ENCODE results near the gene EGFLAM.

EGFLAM gene

DNA sequence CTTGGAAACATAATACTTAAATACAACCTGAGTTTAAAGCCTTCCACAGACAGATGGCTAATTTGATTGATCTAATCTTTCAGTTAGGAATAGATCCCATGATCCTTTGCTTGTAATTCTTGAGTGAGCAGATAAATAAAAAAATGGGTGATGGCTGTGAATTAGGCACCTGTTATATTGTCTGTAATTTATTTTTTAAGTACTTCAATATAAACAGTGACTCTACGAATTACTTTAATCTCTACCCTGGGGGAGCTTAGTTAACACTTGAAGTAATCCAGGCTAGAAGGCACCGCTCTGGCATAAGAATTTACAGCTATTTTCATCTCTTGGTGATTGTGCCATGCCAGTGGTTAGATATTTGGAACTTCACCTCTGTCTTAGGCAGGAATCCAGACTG is 9.0 kb downstream of the EGFLAM start:
- DNase-seq: no peak

DNA sequence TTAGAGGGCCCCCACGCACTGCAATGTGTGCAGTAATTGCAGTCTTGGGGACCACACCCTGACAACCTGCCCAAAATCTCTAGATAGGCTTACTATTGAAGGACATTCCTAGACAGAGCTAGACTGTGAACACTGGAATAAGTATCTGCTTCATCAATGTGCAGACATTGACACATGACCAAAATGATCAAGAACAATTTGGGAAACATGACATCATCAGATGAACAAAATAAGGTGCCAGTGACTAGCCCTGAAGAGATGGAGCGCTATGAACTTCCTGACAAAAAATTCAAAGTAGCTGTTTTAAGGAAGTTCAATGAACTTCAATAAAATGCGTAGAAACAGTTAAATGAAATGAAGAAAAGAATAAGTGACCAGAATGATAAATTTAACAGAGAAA is 15.3 kb downstream of the EGFLAM start:
- no peak for DNase-seq

DNA sequence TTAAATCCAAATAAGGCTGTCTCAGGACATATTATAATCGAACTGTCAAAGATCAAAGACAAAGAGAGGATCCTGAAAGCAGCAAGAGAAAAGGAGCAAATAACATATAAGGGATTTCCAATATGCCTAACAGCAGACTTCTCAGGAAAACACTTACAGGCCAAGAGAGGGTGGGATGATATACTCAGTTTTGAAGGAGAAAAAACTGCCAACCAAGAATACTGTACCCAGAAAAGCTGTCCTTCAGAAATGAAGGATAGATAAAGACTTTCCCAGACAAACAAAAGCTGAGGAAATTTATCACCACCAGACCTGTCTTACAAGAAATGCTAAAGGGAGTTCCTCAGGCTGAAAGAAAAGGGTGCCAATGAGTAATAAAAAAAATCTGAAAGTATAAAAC is 16.0 kb downstream of the EGFLAM start:
- DNase-seq: no peak

DNA sequence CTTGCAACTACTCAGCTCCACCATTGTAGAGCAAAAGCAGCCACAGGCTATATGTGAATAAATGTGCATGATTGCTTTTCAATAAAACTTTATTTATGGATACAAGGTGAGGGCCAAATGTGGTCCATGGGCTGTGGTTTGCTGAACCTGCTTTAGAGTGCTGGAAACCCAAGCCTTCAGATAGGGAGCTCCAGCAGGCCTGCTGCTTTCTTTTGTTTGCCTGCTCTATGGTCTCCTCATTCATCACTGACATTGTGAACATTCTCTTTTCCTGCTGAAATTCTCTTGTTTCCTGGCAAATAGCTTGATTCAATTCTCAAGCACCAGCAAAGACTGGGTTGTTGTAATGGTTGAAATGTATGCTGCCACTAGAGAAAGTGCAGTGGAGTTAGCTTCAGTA is 26.0 kb downstream of the EGFLAM start:
- DNase-seq: no peak

DNA sequence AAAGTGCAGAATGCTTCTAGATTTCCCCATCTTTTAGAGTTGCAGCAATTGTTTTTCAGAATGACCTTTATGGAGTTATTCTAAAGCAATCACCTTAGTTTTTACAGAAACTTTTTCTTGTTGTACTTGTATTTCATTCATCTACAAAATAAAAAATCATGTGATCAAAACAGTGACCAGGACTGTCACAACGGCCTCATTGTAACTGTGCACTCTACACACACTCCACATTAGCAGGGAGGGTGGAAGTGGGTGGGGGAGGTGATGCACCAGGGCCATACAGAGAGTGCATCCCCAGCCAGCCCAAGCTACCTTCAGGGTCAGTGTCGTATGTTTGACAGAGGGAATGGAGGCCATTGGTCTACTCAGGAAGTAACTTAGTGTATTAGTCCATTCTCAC is 26.9 kb downstream of the EGFLAM start:
- DNase-seq: no peak

DNA sequence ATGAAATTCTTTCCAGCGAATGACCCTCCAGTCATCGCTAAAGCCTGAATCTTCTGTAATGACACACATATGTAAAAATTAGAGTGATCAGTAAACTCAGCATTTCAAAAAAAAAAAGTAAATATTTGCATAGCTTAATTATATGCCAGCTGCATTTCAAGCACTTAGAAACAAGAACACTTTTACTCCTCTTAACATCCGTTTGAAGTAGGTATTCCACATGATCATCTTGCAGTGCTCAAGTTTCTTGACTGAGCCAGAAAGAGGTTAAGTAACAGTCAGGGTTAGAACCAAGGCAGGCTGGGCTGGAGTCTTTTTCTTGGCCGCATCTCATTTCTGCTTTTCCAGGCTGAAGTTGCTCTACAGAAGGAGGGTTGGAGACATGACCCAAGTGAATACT is 27.6 kb downstream of the EGFLAM start:
- DNase-seq: no peak

DNA sequence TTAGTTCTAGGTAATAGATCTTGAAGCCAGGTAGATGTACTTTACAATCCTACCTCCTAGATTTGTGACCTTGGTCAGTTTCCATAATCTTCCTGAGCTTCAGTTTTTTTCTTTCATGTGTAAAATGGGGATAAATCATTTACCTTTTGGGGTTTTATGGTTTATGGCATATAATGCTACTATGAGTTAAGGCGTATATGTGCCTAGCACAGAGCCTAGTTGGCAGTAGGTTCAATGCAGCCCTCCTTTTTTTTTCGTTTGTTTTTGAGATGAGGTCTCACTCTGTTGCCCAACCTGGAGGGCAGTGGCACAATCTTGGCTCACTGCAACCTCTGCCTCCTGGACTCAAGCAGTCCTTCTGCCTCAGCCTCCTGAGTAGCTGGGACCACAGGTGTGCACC is 28.8 kb downstream of the EGFLAM start:
- no peak for DNase-seq

DNA sequence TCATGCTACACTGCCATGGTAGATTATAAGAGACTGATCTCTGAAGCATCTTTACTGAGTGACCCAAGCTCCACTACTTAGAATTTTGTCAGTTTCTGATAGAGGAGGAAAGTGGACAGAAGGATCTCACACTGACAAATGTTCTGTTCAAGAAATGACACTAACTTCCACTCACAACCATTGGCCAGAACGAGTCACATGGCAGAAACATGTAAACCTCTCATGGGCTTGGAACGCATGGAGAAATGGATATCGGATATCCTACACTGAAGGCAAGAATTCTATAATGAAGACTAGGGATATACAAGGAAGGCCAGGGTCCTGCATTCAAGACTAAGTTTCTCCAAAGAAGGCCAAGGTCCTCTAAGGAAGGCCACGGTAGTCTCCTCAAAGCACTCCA is 31.1 kb downstream of the EGFLAM start:
- no peak for DNase-seq

DNA sequence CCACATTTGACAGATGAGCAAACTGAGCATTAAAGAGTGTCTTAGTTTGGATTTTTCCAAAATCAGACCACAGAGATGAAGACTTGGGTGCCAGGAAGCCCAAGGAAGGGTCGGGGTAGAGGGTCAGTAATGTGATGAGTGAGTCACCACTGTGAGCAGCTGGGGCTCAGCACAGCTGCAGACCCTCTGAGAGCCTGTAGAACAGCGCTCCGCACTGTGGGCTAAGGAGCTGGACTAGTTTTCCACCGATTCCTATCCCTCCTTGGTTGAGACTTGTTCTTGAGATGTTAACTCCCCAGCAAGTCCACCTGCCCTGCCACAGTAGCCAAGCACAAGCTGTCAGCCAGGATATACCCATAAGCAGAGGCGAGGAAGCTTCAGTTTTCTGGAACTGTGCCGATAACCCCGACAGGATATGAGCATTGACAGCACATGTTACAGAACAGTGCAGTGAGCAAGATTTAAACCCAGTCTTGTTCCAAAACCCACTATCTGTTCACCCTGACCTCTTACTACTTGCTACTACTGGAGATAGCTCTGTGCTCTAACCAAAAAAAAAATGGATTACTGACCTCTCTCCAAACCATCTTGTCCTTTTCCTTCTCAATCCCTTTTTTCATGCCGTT is 31.8 kb downstream of the EGFLAM start:
- no peak for DNase-seq

DNA sequence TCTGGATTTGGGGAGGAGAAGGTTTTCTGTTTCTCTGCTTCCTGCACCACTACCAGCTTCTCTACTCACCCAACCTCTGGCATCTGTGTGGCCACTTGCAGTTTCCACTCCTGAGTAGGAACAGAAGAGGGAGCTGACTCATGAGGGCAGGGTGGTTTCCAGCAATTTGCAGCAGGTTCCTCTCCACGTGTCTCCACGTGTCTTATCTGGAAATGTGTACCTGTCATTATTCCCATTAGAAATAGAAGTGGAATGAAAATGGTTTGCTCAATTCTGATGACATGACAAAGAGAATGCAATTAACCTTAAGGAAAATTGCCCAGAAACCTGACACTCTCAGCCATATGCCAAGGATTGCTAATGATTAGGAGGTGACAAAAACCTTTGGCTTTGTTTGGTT is 33.0 kb downstream of the EGFLAM start:
- no peak for DNase-seq

DNA sequence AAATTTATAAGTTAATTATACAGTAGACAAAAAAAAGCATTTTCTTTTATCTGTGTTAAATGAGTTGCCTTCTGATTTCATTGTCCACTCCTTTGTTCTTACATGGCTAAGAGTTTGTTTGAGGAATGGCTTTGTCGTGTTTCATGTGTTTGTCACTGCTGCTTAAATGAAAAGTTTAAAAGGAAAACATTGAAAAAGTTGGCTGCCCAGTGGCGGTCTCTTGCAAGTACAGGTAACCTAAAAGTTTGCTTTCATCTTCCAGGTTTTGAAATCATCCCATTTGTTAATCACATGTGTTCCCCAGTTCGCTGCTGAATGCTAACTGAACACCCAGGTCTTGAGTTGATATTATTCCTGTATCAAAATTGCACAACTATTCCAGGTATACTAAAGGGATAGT is 33.9 kb downstream of the EGFLAM start:
- no peak for DNase-seq

DNA sequence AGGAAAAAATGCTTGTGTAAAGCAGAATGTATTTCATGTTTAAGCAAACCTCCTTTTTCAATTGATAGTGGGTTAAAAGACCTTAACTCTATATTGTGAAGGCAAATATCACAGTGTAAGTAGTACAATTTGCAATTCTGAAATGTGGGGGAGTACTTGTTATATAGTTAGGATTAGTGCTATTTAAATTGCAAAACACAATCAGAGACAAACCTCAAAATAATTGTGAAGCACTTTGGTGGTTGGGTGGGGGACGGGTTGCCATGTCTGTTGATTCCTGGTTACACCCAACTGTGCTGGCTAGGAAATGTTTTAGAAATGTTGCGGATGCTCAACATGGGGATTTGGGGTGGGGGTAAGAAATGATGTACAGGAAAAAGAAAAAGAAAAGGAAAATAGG is 37.4 kb downstream of the EGFLAM start:
- DNase-seq: no peak

DNA sequence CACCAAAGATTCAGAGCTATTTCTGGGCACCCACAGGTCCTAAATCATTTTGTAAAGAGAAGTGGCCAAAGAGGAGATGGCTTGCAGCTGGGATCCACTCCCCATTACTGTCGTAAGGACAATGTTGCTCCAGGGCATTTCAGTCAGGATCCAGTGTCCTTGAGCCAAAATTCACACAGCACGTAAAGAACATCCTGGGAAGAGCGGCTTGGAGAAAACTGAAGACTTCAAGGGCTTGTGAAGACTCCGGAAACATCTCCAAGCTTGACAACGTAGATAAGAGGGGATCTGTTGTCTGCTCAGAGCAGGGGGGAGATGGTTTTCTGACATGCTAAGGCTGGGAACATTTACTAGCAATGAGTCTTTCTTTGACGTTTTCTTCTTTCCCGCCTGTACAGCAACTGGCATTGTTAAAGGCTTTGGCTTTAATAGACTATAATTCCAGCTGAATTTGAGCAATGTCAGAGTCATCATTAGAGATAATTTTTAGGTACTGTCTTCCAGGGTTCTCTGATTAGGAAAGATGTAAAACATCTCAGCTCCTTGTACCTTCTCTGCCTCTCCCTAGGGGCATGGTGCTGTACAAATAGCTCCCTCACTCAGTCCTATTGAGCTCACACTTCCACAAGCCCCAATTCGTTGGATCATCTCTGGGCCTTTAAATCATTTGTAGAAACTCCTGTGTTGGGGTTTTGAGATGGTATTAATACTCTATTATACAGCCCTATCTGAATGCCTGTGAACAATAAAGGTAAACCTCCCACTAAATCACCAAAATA is 39.7 kb downstream of the EGFLAM start:
- no peak for DNase-seq

DNA sequence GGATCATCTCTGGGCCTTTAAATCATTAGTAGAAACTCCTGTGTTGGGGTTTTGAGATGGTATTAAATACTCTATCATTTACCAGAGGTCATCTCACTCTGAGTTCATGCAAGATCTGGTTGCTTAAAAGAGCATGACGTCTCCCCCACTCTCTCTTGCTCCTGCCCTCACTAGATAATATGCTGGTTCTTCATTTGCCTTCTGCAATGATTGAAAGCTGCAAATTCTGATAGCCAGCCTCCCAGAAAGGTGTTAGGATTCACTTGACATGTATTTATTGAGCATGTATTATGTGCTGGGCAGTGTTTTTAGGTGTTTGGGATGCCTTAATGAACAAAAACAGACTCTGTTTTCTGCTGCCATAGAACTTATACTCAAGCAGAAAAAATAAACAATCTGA is 41.2 kb downstream of the EGFLAM start:
- DNase-seq: no peak

DNA sequence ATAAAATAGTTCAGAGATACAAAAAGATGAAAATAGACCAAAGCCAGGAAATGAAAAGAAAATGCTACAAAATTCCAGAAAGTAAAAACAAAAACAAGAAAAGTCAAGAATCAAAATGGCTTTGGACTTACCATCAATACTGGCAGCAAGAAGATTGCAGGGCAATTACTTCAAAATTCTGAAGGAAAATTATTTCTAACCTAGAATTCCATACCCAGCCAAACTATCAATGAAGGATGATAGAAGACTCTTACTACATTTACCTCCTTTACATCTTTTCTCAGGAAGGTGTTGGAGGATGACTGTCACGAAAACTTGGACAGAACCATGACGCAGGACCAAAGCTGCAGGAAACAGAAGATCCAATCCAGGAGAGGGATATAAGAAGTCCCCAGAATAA is 46.8 kb downstream of the EGFLAM start:
- DNase-seq: no peak

DNA sequence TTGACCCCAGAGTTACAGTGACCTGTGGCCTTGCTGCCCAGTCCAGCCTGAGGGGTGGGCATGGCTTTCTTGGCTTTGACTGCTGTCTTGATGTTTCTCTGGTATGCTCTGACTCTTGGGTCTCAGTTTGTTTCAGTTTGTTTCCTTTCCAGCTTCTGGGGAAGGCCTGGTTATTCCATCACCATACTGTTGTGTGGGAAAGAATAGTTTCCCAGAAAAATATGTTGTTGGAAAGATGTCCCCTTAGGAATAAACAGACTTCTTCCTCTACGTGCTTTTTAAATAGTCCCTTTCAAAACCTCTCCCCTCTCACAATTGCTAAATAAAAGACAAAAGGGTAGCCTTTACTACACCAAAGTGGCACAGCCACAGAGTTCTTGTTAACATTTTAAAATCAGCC is 49.5 kb downstream of the EGFLAM start:
- no peak for DNase-seq

DNA sequence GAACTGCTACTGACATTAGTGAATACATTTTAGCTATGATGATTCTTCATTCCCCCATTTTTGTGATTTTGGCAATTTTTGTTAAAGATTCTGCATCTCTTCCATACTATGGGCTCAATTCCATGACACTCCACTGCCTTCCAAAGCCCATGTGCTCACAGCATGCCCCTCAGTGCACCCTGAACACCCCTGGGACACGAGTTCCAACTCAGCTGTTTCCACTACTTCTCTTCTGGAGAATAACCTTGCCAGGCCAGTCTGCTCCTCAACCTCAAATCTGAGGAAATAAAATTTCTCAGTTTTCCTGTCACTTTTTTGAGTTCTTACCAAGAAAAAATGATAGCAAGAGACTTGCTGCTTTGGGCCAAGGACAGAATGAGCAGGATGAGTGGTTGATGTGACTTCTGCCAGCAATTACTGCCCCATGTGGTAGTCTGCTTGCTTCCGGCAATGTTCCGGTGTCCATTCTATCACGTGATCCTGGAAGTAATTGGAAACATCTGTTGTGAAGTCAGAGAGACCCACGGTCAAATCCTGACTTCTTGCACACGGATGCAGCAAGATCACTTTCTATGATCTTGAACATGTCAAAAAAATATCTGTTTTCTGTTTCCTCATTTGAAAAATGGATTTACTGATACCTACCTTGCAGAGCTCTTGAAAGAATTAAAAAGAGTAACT is 58.3 kb downstream of the EGFLAM start:
- no peak for DNase-seq

DNA sequence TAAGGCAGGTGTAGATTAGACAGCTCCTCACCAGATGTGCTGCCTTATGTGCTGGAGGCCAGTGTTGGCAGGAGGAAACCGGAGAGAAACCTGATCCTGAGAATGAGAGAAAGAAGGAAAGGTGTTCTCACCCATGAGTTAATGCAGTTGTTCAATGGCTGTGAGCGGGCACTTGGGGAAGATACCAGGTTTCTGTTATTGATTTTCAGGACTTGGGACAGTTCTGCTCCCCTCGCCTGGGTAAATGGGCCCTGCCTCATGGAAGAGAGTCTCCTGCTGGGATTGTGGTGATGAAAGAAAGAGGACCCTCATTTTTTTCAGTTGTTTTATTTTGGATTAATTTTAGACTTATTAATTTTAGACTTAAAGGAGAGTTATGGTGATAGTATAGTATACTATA is 59.5 kb downstream of the EGFLAM start:
- DNase-seq: no peak

DNA sequence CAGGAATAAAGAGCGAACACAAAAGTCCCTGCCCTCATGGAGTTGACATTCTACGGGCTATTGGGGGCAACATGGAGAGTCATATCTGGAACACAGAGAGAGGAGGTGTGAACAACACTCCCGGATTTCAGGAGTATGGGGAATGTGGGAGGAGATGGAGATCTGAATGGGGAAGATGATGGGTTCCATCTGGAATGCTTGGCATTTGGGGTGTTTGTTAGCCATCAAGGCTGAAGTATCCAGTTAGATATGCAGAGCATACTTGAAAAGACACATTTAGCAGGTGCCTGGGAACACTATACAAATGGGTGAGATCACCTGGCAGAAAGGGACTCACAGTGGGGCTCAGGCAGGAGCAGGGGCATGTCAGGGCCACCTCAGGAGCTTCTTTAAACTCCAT is 61.1 kb downstream of the EGFLAM start:
- DNase-seq: no peak

DNA sequence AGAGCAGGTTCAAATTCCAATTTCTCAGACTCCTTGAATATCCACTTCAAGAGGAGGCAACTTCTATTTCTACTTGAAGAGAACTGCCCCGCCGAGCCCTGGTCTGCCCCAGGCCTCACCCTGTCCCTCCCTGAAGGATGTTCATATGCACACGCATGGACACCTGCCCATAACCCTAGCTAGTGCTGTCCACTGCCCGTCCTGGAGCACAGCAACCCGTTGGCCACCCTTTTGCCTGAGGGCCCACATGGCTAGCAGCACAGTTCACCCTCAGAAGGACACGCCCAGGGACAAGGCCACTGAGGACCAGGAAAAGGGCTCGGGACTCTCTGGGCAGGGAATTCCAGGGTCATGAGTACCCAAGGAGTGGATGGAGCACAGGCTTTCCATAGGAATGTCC is 63.6 kb downstream of the EGFLAM start:
- DNase-seq: no peak

DNA sequence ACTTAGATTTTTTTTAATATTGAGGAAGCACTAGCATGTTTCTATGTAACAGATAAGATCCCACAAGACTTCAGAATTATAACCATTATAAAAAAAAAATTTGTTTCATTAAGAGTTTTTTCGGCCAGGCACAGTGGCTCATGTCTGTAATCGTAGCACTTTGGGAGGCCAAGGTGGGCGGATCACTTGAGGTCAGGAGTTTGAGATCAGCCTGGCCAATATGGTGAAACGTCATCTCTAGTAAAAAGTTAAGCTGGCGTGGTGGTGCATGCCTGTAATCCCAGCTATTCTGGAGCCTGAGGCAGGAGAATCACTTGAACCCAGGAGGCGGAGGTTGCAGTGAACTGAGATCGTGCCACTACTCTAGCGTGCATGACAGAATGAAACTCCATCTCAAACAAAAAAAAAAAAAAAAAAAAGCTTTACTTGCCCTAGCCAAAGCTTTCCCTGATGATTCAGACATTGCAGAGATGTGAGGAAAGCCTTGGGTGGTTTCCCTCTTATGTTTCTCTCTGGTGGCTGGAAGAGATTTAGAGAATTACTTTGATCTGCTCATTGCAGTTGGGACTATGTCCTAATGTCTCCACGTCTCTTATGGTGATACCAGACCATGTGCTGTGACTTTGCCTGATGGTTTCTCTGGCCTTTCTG is 65.4 kb downstream of the EGFLAM start:
- DNase-seq: no peak

DNA sequence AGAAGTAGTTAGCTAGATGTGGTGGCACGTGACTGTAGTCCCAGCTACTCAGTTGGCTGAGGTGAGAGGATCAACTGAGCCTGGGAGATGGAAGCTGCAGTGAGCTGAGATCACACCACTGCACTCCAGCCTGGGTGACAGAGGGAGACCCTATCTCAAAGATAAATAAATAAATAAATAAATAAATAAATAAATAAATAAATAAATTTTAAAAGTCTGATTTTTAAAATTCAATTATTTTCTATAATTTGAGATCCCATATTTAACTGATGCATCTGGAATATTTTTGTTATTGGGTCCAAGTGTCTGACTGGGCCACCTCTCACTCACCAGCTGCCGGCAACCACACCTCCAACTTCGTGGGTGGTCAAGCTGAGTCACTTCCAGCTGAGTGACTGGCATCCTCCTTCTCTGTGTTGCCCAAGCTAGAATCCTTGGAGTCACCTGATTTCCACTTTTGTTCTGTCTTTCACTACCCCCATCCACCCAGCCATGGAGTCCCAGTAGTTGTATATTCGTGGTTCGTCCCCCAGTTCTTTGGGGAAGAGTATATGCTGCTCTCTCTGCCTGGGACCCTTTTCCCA is 70.9 kb downstream of the EGFLAM start:
- DNase-seq: no peak

DNA sequence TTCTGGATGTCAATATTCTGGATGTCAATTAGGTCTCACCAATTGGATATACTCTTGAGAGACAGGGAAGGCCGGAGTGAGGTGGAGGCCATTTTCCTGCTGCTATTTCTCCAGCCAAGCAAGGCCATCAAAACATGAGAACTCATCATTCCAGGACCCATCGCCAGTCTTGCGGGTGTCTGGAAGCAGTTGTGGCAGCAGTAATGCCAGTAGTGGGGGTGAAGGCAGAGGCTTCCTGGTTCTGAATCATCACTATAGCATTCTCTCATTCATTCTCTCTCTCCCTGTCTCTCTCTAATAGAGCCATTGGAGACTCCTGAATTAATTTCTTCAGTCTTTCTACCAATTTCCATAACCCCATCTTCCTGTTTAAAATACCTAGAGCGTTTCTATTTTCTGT is 71.8 kb downstream of the EGFLAM start:
- no peak for DNase-seq

DNA sequence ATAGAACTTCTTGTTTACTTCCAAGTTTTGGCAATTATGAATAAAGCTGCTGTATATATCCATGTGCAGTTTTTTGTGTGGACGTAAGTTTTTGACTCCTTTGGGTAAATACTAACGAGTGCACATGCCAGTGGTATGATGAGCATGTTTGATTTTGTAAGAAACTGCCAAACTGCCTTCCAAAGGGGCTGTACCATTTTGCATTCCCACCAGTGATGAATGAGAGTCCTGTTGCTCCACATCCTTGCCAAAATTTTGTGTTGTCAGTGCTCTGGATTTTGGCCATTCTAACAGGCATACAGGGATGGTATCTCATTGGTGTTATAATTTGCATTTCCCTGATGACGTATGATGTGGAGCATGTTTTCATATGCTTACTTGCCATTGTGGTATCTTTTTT is 73.5 kb downstream of the EGFLAM start:
- DNase-seq: no peak
